AML-193 (cell line): Measurements from ENCODE around the gene ELMO1.

Source experiments
- DNase-seq, 2 experiments: peaks; one replicate each; lab custom pipeline; 2025; lab: John Stamatoyannopoulos, UW

The ELMO1 gene

DNA sequence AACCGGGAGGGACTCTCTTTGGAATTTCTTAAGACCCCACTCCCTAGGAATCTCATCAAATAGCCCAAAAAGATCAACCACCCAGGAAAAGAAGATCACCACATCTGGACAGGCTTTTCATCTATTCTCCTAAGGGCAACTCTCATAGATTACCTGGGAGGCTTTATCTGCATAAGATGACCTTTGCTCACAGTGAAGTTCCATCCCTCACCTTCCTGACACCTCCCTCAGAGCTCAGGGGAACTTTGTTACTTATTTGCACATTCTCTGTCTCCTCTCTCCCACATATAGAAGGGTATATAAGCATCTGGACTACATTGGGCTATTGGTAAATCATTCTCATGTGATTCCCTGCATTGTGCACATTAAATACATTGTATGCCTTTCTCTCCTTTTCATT, 80.1 kb downstream of the ELMO1 start:
- no peak for DNase-seq

- DNase-seq = no peak
Measured at GRCh38 chr7:37367010-37367409, 81.7 kb downstream of the ELMO1 start.

GRCh38 chr7:37366445-37366844, 82.2 kb downstream of the ELMO1 start:
- DNase-seq = no peak

DNA sequence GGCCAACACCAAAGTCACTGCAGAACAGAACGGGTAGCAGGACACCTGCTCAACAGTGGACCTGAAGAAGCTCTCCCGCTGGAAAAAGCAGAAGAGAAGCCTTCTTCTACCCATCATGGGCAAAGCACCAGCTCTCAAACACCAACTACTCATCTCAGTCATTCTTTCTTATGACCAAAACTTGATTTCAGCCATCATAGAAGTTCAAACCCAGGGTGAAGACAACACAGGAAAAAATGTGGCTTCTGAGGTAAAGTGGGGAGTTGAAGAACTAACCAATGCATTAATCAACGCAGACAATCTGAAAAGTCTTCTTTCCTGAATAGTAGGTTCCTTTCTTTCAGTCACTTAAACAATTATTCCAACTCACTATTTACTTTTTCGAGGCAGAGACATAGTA, 83.3 kb downstream of the ELMO1 start:
- no peak for DNase-seq

- DNase-seq = no peak
Measured at GRCh38 chr7:37364856-37365255, 83.8 kb downstream of the ELMO1 start.

GRCh38 chr7:37363536-37364491, 84.8 kb downstream of the ELMO1 start:
- no peak for DNase-seq

DNA sequence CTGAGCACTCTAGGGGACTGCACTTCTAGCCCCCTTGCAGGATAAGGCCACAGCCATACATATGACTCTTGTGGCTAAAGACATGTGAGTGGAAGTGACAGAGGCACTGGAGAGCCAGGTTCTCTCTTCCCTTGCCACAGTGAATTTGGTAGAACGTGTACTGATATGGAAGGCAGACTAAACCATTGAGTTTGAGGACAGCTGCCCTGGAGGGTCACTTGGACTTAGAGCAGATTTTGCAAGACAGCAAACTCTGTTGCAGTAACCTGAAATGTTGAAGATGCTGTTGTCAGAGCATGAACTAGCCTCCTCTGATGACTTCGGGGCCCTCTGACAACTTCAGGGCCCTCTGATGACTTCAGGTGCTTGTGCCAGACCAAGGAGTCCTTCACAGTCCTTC, 85.9 kb downstream of the ELMO1 start:
- DNase-seq = no peak

DNA sequence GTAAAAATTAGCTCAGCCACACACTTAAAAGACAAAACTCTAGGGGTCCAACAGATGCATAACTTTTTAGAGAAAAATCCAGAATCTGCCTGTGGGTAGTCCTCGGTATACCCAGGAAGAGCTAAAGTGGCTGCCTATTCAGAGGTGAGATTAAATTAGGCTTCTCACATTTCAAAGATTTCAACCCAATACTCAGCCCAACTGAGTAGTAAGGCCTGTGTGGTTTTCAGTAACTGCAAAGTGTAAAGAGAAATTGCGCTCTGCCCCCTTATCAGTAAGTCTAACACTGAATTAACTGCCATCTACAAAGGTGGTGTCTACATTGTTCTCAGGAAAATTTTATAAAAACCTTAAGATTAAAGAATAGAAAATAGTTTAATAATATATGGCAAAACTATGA, 88.2 kb downstream of the ELMO1 start:
- no peak for DNase-seq

GRCh38 chr7:37359662-37360444, 88.8 kb downstream of the ELMO1 start:
- no peak for DNase-seq

DNA sequence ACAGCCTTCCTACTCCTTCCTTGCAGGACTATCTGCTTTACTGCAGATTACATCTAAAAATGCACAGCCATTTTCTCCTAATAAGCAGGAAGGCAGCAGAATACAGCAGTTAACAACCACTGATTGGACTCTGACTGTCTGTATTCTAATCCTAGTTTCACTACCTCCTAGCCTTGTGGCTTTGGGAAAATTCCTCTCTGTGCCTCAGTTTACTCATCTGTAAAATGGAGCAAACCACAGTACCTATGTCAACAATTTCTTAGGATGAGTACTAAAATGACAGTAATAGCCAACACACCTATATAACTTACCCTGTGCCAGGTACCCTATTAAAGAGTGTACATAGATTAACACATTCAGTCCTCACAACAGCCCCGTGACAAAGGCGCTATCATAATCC, 89.5 kb downstream of the ELMO1 start:
- DNase-seq = no peak

DNA sequence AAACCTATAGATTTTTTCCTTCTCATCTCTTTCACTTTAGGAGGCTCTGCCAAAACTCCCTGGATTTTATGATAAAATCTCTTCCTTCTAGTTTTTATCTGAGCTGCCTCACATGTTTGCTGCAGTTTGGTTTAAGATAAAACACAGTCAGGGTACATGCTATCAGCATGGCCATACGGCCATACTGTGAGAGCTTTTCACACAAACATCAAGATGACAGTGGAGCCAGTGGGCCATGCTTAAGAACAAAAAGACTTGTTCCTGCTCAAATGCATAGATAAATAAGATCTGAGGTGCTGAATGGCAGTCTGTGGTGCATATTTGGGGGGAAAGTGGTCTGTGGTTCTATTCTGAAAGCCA, 91.0 kb downstream of the ELMO1 start:
- no peak for DNase-seq

GRCh38 chr7:37356911-37357636, 91.6 kb downstream of the ELMO1 start:
- no peak for DNase-seq

- DNase-seq = peak; percentile 96 to 97
Measured at GRCh38 chr7:37354656-37355131, 94.0 kb downstream of the ELMO1 start.

DNA sequence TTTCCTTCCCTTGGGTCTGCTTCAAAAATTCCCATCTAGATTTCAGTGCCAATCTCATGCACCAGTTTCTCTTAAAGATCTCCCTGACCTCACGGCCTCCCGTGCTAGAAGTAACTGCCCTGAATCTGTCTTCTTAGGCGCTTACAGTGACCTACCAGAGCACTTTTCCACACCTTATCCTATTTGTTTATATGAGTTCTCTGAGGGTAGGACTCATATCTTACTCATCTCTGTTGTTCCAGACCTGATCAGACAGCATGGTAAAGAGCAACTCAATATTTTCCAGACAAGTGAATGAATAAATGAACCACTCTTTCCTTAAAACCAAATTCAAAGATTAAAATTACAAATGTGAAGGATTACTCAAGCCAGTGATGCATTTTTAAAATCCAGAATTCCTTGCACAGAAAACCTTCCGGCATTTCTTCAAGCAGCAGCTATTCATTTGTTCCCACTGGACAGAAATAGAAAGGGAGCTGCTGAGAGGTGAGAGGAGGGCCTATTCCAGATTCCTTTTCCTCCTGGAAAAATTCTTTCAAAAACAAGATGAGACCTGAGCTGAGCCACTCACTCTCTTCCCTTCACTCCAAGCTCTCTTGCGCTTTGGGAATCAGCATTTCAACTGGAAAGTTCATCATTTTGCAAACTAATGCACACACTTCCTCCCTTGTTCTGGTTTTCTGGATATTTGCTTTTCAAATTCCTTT, 94.6 kb downstream of the ELMO1 start:
- no peak for DNase-seq

DNA sequence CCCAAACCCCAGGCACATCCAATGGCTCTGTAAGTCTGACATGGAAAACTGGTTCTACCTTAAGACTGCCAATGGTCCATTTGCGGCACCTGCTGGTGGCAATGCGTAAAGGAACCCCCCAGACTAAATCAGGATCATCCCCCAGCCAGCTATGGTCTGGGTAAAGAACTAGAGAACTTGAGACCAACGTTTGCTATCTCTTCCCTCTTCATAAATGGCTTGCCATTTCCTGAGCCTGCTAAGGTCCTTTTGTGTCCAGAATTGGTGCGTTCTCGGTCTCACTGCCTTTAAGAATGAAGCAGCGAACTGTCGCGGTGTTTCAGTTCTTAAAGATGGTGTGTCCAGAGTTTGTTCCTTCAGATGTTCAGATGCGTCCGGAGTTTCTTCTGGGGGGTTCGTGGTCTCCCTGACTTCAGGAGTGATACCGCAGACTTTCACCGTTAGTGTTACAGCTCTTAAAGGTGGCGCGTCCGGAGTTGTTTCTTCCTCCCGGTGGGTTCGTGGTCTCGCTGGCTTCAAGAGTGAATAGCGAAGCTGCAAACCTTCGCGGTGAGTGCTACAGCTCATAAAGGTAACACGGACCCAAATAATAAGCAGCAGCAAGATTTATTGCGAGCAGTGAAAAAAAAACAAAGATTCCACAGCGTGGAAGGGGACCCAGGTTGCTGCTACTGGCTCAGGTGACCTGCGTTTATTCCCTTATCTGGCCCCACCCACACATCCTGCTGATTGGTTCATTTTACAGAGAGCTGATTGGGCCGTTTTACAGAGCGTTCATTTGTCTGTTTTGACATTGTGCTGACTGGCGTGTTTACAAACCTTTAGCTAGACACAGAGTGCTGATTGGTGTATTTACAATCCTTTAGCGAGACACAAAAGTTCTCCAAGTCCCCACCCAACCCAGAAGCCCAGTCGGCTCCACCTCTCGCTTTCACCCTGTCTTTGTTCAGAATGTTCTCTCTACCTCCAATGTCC, 95.4 kb downstream of the ELMO1 start:
- DNase-seq = peak; percentile 48 to 65

DNA sequence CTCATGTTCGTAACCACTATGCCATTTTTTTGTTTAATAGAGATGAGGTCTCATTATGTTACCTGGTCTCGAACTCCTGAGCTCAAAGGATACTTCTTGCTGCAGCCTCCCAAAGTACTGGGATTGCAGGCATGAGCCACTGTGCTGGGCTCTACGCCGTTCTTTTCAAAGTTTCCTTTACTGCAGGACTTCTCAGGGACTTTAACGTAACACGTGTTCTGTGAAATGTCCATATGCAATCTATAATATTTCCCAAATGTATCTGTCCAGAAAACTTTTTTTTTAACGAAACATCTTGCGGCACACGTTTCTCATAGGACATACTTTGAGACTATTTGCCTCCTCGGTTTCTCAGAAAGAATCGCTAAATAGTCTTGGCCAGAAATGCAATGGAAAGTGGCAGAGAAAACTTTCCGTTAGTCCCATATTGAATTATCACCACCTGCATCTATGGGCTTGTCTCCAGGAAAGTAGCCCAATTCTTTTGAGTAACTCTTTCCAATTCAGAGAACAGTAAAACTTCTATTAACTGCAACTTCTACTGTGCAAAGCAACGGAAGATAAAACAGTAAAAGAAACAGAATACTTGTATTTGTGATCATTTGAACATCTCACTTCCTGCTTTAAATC, 96.3 kb downstream of the ELMO1 start:
- no peak for DNase-seq

DNA sequence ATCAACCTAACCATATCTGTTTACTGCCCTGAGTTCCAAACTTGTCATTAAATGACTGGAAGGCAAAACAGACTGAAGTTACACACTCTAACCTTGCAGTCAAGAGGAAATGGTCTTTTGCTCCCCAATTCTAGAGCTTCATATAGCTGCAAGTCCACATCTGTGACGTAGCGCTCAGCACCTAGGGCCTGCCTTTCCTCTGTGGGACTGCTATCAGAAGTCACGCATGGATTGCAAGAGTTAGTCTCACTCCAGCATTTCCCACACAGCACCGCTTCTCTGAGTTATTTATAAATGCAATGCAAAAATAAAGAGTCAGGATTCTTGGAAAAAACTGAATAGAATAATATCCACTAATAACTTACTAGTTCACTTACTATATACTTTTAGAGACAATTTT, 96.9 kb downstream of the ELMO1 start:
- DNase-seq = no peak

GRCh38 chr7:37349979-37350590, 98.6 kb downstream of the ELMO1 start:
- DNase-seq = peak; percentile 27 to 53

DNA sequence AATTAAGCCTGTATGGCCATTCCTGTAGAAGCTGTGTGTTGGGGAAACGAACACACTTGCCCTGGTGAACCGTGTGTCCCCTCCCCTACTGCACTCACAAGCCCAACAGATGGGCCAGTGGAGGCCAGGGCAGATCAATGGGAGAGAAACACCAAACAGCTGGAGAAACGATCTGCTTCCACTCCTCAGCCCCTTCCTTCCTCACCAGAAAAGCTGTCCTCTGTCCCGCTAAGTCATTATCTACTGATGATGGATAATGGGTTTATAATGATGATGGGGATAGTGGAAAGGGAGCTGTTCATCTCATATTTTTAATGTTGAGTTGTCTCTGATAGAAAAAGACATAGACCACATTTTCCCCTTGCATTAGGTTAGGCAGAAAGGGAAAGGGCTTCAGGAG, 99.7 kb downstream of the ELMO1 start:
- no peak for DNase-seq

DNA sequence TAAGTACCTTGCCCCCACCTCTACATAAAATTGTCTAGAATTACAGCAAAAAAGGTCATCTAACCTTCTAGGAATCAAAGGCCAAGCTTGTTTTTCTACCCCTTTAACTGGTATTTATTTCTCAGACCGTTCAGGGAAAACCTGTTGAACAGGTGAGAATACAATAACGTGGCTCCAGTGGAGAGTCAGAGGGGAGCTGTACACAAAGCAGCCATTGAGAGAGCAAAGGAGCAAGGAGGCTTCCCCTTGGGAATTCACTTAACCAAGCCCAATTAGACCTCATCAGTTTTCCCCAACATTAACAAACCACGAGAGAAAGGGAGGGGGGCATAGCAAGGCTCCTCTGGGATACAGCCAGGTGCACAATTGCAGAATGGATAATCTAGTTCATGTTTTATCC, 101.9 kb downstream of the ELMO1 start:
- no peak for DNase-seq
